Loucy (cell line): Measurements from ENCODE around the gene CYP2D6.
"Not testable (repeated sequence)": the region's sequence is repeated elsewhere in the genome, so short reads cannot be mapped to it uniquely, and the experiment has no call there.

Experiments
- H2AFZ ChIP-seq: fragments of 200-600 bp; sonication (generic); 2 replicates; pipeline ENCODE4 v1.6.0; 2016; ENCODE audit warnings: antibody characterized with exemption, mild to moderate bottlenecking, low read length, moderate library complexity
- H3F3A ChIP-seq: fragments of 200-600 bp; 2 replicates; pipeline ENCODE4 v1.6.0; 2016; ENCODE audit warnings: antibody characterized with exemption, low read depth, mild to moderate bottlenecking
- H3K27me3 ChIP-seq: fragments of 200-600 bp; sonication (generic); 2 replicates; pipeline ENCODE4 v1.6.1; 2014; ENCODE audit warnings: low read length, mild to moderate bottlenecking; ENCODE audit not compliant: insufficient read depth, poor library complexity, severe bottlenecking
- H3K36me3 ChIP-seq: fragments of 200-600 bp; sonication (generic); 2 replicates; pipeline ENCODE4 v1.6.1; 2016; ENCODE audit warnings: low read length; ENCODE audit not compliant: insufficient read depth
- H3K4me1 ChIP-seq: fragments of 200-600 bp; sonication (generic); 2 replicates; pipeline ENCODE4 v1.5.1; 2014; ENCODE audit warnings: low read length, mild to moderate bottlenecking; ENCODE audit not compliant: insufficient read depth, poor library complexity, severe bottlenecking
- H3K4me2 ChIP-seq: fragments of 200-600 bp; sonication (generic); 2 replicates; pipeline ENCODE4 v1.6.0; 2014; ENCODE audit warnings: antibody characterized with exemption, low read length, low read depth, mild to moderate bottlenecking; ENCODE audit not compliant: poor library complexity, severe bottlenecking
- H3K4me3 ChIP-seq: fragments of 200-600 bp; sonication (generic); 2 replicates; pipeline ENCODE4 v1.5.1; 2014; ENCODE audit warnings: low read length, mild to moderate bottlenecking, mixed read lengths; ENCODE audit not compliant: poor library complexity, severe bottlenecking
- H3K79me2 ChIP-seq: fragments of 200-600 bp; sonication (generic); 2 replicates; pipeline ENCODE4 v1.6.1; 2014; ENCODE audit warnings: low read length; ENCODE audit not compliant: insufficient read depth
- H3K9ac ChIP-seq: fragments of 200-600 bp; sonication (generic); 2 replicates; pipeline ENCODE4 v1.6.0; 2014; ENCODE audit warnings: mild to moderate bottlenecking, low read depth, low read length, moderate library complexity; ENCODE audit not compliant: poor library complexity, severe bottlenecking
- H3K9me2 ChIP-seq: fragments of 200-600 bp; sonication (generic); replicated peaks from 2 replicates; pipeline ENCODE4 v1.6.1; 2016; ENCODE audit warnings: low read depth, low read length, mixed read lengths
- H3K9me3 ChIP-seq: fragments of 200-600 bp; sonication (generic); 2 replicates; pipeline ENCODE4 v1.6.1; 2014; ENCODE audit warnings: mild to moderate bottlenecking, antibody characterized with exemption, low read length, low read depth; ENCODE audit not compliant: insufficient read depth
- H4K20me1 ChIP-seq: fragments of 200-600 bp; sonication (generic); 2 replicates; pipeline ENCODE4 v1.6.0; 2014; ENCODE audit warnings: antibody characterized with exemption, low read length, mild to moderate bottlenecking; ENCODE audit not compliant: insufficient read depth, poor library complexity, severe bottlenecking
- CTCF ChIP-seq: fragments of 200-600 bp; sonication (generic); conservative IDR thresholded peaks from 2 replicates; pipeline ENCODE4 v1.5.1; 2014; ENCODE audit warnings: mild to moderate bottlenecking, antibody characterized with exemption, low read length
- EZH2phosphoT487 ChIP-seq: fragments of 200-600 bp; IDR thresholded peaks from 2 replicates; pipeline ENCODE4 v1.6.1; 2018; ENCODE audit warnings: antibody characterized with exemption, mild to moderate bottlenecking, moderate library complexity, borderline replicate concordance

CYP2D6 gene

GRCh38 chr22:42130639-42131431 is at the start of gene CYP2D6:
CYP2D6 (minus strand) TSS chr22:42130810; CDS start chr22:42130791, 19 bp downstream.
- H2AFZ ChIP-seq, H3F3A ChIP-seq, H3K4me3 ChIP-seq, H3K4me1 ChIP-seq, H3K79me2 ChIP-seq, H3K27me3 ChIP-seq, H3K9me2 ChIP-seq, H3K4me2 ChIP-seq, H3K9ac ChIP-seq, H4K20me1 ChIP-seq, H3K9me3 ChIP-seq, H3K36me3 ChIP-seq: not testable (repeated sequence)

- peaks cover 68% of the 10 kb centered on the region for H3K4me1 ChIP-seq
- TF ChIP-seq EZH2phosphoT487: no peak
- no peak for TF ChIP-seq CTCF
- no peaks in the 10 kb centered on the region for H3K27me3 ChIP-seq
- peaks cover 78% of the 10 kb centered on the region for H3K79me2 ChIP-seq
- H3F3A ChIP-seq: peaks cover 13% of the 10 kb centered on the region; the same call in 1 of the 2 replicates
- H2AFZ ChIP-seq: no peak overlapping the region
- no peaks in the 10 kb centered on the region for H4K20me1 ChIP-seq
- peak overlapping the region; percentile 76 for H3K4me2 ChIP-seq
- H3K9me2 ChIP-seq: no peaks in the 10 kb centered on the region
- peak overlapping the region; percentile 63 for H3K9ac ChIP-seq
- peak overlapping the region; percentile 57 for H3K4me3 ChIP-seq
- H3K9me3 ChIP-seq: no peaks in the 10 kb centered on the region
- H3K36me3 ChIP-seq: peaks cover 34% of the 10 kb centered on the region
These were observed 49.0 kb upstream of the CYP2D6 start for GRCh38 chr22:42179616-42180015.

- peaks cover 77% of the 10 kb centered on the region for H3K79me2 ChIP-seq
- no peaks in the 10 kb centered on the region for H3K9me3 ChIP-seq
These were observed 48.4 kb upstream of the CYP2D6 start for GRCh38 chr22:42178910-42179519.

More at GRCh38 chr22:42178910-42179519, 48.4 kb upstream of the CYP2D6 start:
- H3F3A ChIP-seq: peaks cover 13% of the 10 kb centered on the region; the same call in 1 of the 2 replicates
- H3K36me3 ChIP-seq: peaks cover 34% of the 10 kb centered on the region
- peak overlapping the region; percentile 76 for H3K4me2 ChIP-seq
- H4K20me1 ChIP-seq: no peaks in the 10 kb centered on the region
- no peak overlapping the region for H2AFZ ChIP-seq
- H3K9me2 ChIP-seq: no peaks in the 10 kb centered on the region
- no peaks in the 10 kb centered on the region for H3K27me3 ChIP-seq
- TF ChIP-seq EZH2phosphoT487: no peak
- TF ChIP-seq CTCF: no peak
- H3K9ac ChIP-seq: peak overlapping the region; percentile 63
- no peak overlapping the region for H3K4me3 ChIP-seq
- H3K4me1 ChIP-seq: peaks cover 71% of the 10 kb centered on the region
